Tibial artery (tissue), 4 donors: ENCODE results near the gene SHMT2.

Source experiments
- DNase-seq, 2 donors: peaks; one replicate each; pipeline ENCODE4 v3.0.0-alpha.2; 2019
- H3K27ac ChIP-seq, 2 donors: fragments of 200-600 bp; sonication (generic) in 1 of 2; 1 replicate in 1 of 2; 2 replicates in 1 of 2; pipeline ENCODE4 v1.5.1; 2018 to 2019; ENCODE audit warnings: mild to moderate bottlenecking in 1 of 2
- H3K27me3 ChIP-seq, 2 donors: fragments of 200-600 bp; sonication (generic) in 1 of 2; one replicate each; pipeline versions ENCODE4 v1.5.1 to v1.6.0; 2016 to 2019
- H3K36me3 ChIP-seq, 3 donors: fragments of 200-600 bp; sonication (generic) in 2 of 3; one replicate each; pipeline ENCODE4 v1.5.1; 2016 to 2019; ENCODE audit warnings: mild to moderate bottlenecking in 2 of 3
- H3K4me1 ChIP-seq, 4 donors: fragments of 200-600 bp; sonication (generic) in 2 of 4; 1 replicate in 3 of 4; 2 replicates in 1 of 4; pipeline ENCODE4 v1.5.1; 2016 to 2019
- H3K4me3 ChIP-seq, 2 donors: fragments of 200-600 bp; sonication (generic) in 1 of 2; 1 replicate in 1 of 2; 2 replicates in 1 of 2; pipeline ENCODE4 v1.5.1; 2018 to 2019; ENCODE audit warnings: mild to moderate bottlenecking in 2 of 2
- H3K9me3 ChIP-seq, 3 donors: fragments of 200-600 bp; sonication (generic) in 1 of 3; one replicate each; pipeline ENCODE4 v1.5.1; 2016 to 2019
- CTCF ChIP-seq, 2 experiments: fragments of 200-600 bp in 1 of 2; fragments of 450-650 bp in 1 of 2; IDR thresholded peaks; one replicate each; pipeline ENCODE4 v1.5.1; 2017 to 2019; ENCODE audit warnings: antibody characterized with exemption in 2 of 2, mild to moderate bottlenecking in 1 of 2, moderate library complexity in 1 of 2
- intact Hi-C: fragments of 100-400 bp; cut with DNase I; formaldehyde crosslinking; loops from one replicate; pipeline ENCODE4 v1.15.0; 2023; ENCODE audit warnings: low total_unique reads

SHMT2 gene

DNA sequence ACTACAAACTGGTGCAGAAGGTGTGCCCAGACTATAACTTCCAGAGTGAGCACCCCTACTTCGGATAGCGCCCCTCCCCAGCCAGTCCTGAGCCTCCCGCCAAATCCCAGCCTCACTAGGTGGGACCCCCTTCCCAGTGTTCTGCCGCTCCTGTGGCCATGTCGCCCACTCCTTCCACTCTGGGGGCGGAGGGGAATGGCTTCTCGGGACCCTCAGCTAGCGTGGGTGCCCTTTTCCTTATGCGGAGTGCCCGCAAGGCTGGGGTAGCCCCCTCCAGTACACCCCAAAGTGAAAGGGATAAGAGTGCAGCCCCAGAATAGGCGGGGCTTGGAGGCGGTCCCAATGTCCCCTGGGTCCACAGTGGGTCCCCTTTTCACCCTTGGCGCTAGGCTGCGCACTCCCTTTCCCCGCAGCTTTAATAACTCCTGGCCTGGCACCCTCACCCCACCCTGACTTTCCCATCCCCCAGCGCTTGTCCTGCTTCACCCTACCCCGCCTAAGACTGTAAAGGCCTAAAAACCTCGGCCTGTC lies 3.8 kb upstream of the SHMT2 start:
- Histone ChIP-seq H3K36me3 (no peaks in the 10 kb centered on the region), H3K4me3 (no peak overlapping the region), H3K27ac (no peak overlapping the region), H3K9me3 (no peaks in the 10 kb centered on the region), H3K27me3 (peaks cover 0 to 65% of the 10 kb centered on the region in 2 donors), H3K4me1 (peaks cover 0 to 19% (median 16%) of the 10 kb centered on the region in 4 donors)
- no peak for DNase-seq
- TF ChIP-seq CTCF (IDR thresholded peaks at IDR 0.05): no peak
- intact Hi-C loops: no loop called here

GRCh38 chr12:57226588-57227314 lies 2.8 kb upstream of the SHMT2 start:
- Histone ChIP-seq H3K36me3 (peaks cover 0 to 8% (median 7%) of the 10 kb centered on the region in 3 donors), H3K4me1 (peaks cover 0 to 29% (median 26%) of the 10 kb centered on the region in 4 donors), H3K27ac (no peak overlapping the region), H3K9me3 (no peaks in the 10 kb centered on the region), H3K4me3 (no peak overlapping the region), H3K27me3 (peaks cover 0 to 55% of the 10 kb centered on the region in 2 donors)
- TF ChIP-seq CTCF (IDR thresholded peaks at IDR 0.05): no peak
- intact Hi-C loops: no loop called here
- DNase-seq: no peak

- peaks cover 0 to 47% of the 10 kb centered on the region in 2 donors for H3K27me3 ChIP-seq
- H3K27ac ChIP-seq: no peak overlapping the region
- H3K4me3 ChIP-seq: no peak overlapping the region
- intact Hi-C loops: no loop called here
- no peak for DNase-seq
- H3K4me1 ChIP-seq: peaks cover 0 to 36% (median 31%) of the 10 kb centered on the region in 4 donors
- H3K9me3 ChIP-seq: no peaks in the 10 kb centered on the region
- peaks cover 0 to 15% (median 15%) of the 10 kb centered on the region in 3 donors for H3K36me3 ChIP-seq
- no peak for TF ChIP-seq CTCF (IDR thresholded peaks at IDR 0.05)
Observed at GRCh38 chr12:57227315-57228115, 2.0 kb upstream of the SHMT2 start.

- H3K4me1 ChIP-seq: peaks cover 0 to 38% (median 31%) of the 10 kb centered on the region in 4 donors
- H3K27me3 ChIP-seq: peaks cover 0 to 31% of the 10 kb centered on the region in 2 donors
- peak overlapping the region; percentile 62 for H3K4me3 ChIP-seq
- H3K36me3 ChIP-seq: peaks cover 0 to 32% (median 31%) of the 10 kb centered on the region in 3 donors
- H3K9me3 ChIP-seq: no peaks in the 10 kb centered on the region
- no peak for DNase-seq
- TF ChIP-seq CTCF (IDR thresholded peaks at IDR 0.05): peak; percentile 28 to 46
- peak overlapping the region; percentile 84 to 95 for H3K27ac ChIP-seq
- intact Hi-C loops: no loop called here
Observed at GRCh38 chr12:57229046-57229633, 371 bp upstream of the SHMT2 start.

DNA sequence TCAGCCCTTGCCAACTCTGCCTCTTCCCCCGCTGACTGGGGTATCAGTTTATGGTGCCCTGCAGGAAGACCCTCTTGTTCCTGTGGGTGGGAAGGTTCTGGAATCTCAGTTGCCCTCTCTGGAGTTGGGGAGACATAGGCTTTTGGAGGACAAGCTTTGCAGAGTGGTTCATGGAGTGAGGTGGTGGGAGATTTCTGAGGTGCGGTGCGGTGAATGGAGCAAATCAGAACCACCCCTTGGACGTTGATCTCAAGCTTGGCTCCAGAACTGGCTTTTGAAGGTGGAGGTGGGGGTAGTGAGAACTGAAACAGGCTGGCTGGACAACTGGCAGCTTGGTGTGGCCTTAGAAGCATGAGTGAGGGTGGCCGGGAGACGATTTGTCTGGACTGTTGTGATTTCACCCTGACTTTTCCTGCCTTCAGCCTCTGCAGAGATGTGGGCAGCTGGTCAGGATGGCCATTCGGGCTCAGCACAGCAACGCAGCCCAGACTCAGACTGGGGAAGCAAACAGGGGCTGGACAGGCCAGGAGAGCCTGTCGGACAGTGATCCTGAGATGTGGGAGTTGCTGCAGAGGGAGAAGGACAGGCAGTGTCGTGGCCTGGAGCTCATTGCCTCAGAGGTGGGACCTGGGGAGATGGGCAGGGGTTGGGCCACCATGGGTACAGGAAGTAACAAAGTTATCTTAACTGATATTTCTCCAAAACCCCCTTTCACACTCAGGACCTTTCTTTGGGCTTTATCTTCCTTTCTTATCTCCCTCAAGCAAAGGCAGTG lies 1.1 kb downstream of the SHMT2 start:
- no peak for DNase-seq
- H3K4me3 ChIP-seq: peak overlapping the region; percentile 62
- H3K9me3 ChIP-seq: no peaks in the 10 kb centered on the region
- H3K4me1 ChIP-seq: peaks cover 0 to 51% (median 40%) of the 10 kb centered on the region in 4 donors
- H3K36me3 ChIP-seq: peaks cover 0 to 40% (median 35%) of the 10 kb centered on the region in 3 donors
- H3K27ac ChIP-seq: peak overlapping the region; percentile 84 to 95
- peaks cover 0 to 17% of the 10 kb centered on the region in 2 donors for H3K27me3 ChIP-seq
- intact Hi-C loops: no loop called here
- no peak for TF ChIP-seq CTCF (IDR thresholded peaks at IDR 0.05)
